DND-41 (cell line): ENCODE results near the gene WDR70.

Experiments used
- EZH2 ChIP-seq: IDR thresholded peaks from 3 replicates; pipeline ENCODE4 v1.6.1; 2012; ENCODE audit warnings: borderline replicate concordance, low read depth, mild to moderate bottlenecking, moderate library complexity, low read length, inconsistent platforms; ENCODE audit not compliant: severe bottlenecking
- TF ChIP-seq, protein P1 (sequence below): IDR thresholded peaks from 2 replicates; pipeline ENCODE4 v1.5.1; 2012; ENCODE audit warnings: borderline replicate concordance, low read length, moderate library complexity, mild to moderate bottlenecking; ENCODE audit not compliant: poor library complexity, severe bottlenecking; ENCODE audit errors: extremely low read depth

DNA sequence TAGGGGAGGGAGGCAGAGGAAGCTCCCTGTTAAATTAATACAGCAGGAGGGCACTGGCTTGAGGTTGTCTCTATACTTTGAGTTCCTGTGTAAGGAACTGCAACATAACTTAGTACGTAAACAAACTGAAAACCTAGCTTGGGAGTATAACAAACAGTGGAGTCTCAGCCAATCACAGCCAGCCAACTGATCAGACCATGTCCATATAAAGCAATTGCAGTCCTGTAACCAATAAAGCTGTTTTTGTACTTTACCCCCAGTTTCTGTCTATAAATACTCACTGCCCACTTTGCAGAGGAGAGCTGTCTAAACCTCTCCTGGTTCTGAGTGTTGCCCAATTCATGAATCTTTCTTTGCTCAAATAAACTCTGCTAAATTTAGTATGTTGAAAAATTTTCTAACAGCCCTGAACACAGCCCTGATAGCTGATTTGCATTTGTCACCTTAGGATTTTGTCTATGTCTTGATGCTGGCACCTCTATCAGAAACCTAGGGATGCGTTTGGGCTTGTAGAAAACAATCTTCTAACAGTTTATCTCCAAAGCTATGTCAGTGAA lies 420.8 kb downstream of the WDR70 start:
- TF ChIP-seq, protein P1, sequence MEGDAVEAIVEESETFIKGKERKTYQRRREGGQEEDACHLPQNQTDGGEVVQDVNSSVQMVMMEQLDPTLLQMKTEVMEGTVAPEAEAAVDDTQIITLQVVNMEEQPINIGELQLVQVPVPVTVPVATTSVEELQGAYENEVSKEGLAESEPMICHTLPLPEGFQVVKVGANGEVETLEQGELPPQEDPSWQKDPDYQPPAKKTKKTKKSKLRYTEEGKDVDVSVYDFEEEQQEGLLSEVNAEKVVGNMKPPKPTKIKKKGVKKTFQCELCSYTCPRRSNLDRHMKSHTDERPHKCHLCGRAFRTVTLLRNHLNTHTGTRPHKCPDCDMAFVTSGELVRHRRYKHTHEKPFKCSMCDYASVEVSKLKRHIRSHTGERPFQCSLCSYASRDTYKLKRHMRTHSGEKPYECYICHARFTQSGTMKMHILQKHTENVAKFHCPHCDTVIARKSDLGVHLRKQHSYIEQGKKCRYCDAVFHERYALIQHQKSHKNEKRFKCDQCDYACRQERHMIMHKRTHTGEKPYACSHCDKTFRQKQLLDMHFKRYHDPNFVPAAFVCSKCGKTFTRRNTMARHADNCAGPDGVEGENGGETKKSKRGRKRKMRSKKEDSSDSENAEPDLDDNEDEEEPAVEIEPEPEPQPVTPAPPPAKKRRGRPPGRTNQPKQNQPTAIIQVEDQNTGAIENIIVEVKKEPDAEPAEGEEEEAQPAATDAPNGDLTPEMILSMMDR: no peak
- no peak for TF ChIP-seq EZH2
